Airway epithelial cell (primary cell): ENCODE measurements around the gene ITPRIPL1. TPM values are rescaled to one million over a fixed set of nuclear protein-coding genes. Genes with fewer than 3 reads are reported as not detected.

Experiments
- total RNA-seq: library from RNA; depleted of rRNA; stranded (reverse); fragments of >200 nt; gene quantifications from 2 replicates; pipeline ENCODE4 v1.2.3, GENCODE V29; 2015

The ITPRIPL1 gene
- 0.28 and 0.99 TPM in 2 replicates for total RNA-seq

GRCh38 chr2:96325041-96325883, at the start of gene ITPRIPL1:
ITPRIPL1 (plus strand) TSS chr2:96325317; CDS start chr2:96325840, 523 bp downstream.

DNA sequence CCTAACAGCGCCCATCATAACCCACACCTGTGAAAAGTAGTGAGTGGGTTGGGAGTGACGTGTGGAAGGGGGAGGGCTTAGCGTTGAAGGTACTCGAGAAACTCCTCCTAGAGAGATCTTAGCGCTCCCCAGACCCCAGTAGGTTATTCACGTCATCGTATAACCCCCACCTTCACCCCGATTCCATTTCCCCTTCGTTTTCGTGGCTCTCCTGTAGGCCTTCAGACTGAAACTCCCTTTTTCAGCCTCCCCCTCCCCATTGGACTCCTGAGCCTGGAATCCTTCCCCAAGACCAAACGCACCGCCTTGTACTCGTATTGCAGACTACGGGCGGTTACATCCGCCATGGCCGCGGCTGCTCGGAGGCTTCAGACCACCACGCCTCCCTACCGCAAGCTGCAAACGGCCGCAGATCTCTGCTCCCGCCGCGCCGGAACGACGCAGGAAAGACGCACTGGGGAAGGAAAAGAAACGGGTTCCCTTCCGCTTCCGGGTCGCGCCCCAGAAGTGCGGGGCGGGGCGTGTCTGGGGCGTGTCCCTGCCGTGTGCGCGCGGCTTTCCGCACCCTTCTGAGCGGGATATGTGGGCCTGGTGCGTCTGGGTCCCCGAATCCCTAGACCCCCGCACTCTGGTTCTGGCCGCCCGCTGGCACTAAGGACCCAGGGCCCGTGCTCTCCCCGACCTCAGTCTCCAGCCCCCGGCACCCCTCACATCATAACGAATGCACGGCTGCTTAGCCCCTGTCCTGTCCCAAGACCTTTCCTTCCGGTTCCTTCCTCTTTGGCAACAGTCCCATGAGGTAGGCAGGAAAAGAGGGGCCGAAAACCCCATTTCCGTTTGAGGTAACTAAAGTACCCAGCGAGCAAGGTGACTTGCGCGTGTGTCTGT, 19.8 kb upstream of the ITPRIPL1 start, which contains the start of gene SNRNP200:
TSS of gene SNRNP200 (minus strand) at position 456 of the 888 bp plus-strand sequence. CDS start at position 347, 109 bp downstream.

Other genes with a start within 250 kb of the ITPRIPL1 start
- gene ADRA2B, start 208.7 kb upstream of the ITPRIPL1 start, total RNA-seq = 0.09 TPM in 1 of 2 replicates, not detected in the other
- 0.21 TPM in 1 of 2 replicates, not detected in the other for gene ASTL, start 186.8 kb upstream of the ITPRIPL1 start, total RNA-seq
- gene DUSP2, start 179.9 kb upstream of the ITPRIPL1 start, total RNA-seq = 4.9 and 6.5 TPM in 2 replicates
- 79.9 and 100 TPM in 2 replicates for gene STARD7, start 116.5 kb upstream of the ITPRIPL1 start, total RNA-seq
- gene TMEM127, start 59.3 kb upstream of the ITPRIPL1 start, total RNA-seq = 20.9 and 26.5 TPM in 2 replicates
- 73.9 and 119 TPM in 2 replicates for gene CIAO1, start 59.1 kb upstream of the ITPRIPL1 start, total RNA-seq
- 56.3 and 80.8 TPM in 2 replicates for gene SNRNP200, start 19.8 kb upstream of the ITPRIPL1 start, total RNA-seq
- gene NCAPH, start 10.4 kb downstream of the ITPRIPL1 start, total RNA-seq = 21.4 and 25.8 TPM in 2 replicates
- not detected in 2 replicates for gene NEURL3, start 180.0 kb downstream of the ITPRIPL1 start, total RNA-seq
- 5.4 and 5.9 TPM in 2 replicates for gene ARID5A, start 211.4 kb downstream of the ITPRIPL1 start, total RNA-seq